Suppressor macrophage treated with lipopolysaccharide for 1 hour (primary cell): ENCODE measurements around the gene CADPS.
A peak's percentile ranks its signal among the peaks of the same experiment; 100 is the strongest.

Experiments used
- DNase-seq, 3 donors: peaks; one replicate each; pipeline ENCODE4 v3.0.0-alpha.2; 2020 to 2022

CADPS gene

GRCh38 chr3:62624185-62624584 is 251.0 kb downstream of the CADPS start:
- no peak for DNase-seq

- DNase-seq = peak; percentile 20 to 49 (median 41)
Measured at GRCh38 chr3:62622553-62623174, 252.6 kb downstream of the CADPS start.

- DNase-seq = no peak
Measured at GRCh38 chr3:62621925-62622324, 253.3 kb downstream of the CADPS start.

- no peak for DNase-seq
Measured at GRCh38 chr3:62621176-62621575, 254.0 kb downstream of the CADPS start.

- DNase-seq = no peak
Measured at GRCh38 chr3:62615258-62615849, 259.9 kb downstream of the CADPS start.

- DNase-seq = no peak
Measured at GRCh38 chr3:62614527-62614926, 260.7 kb downstream of the CADPS start.

GRCh38 chr3:62611541-62612240 is 263.5 kb downstream of the CADPS start:
- no peak for DNase-seq

- DNase-seq = no peak
Measured at GRCh38 chr3:62607287-62608029, 267.8 kb downstream of the CADPS start.

- DNase-seq = no peak
Measured at GRCh38 chr3:62605413-62606068, 269.7 kb downstream of the CADPS start.

- no peak for DNase-seq
Measured at GRCh38 chr3:62604751-62605351, 270.4 kb downstream of the CADPS start.

- DNase-seq = peak; percentile 3 to 34 (median 11)
Measured at GRCh38 chr3:62604298-62604697, 270.9 kb downstream of the CADPS start.

- DNase-seq = no peak
Measured at GRCh38 chr3:62602987-62603386, 272.2 kb downstream of the CADPS start.

GRCh38 chr3:62602129-62602770 is 273.0 kb downstream of the CADPS start:
- no peak for DNase-seq

- DNase-seq = no peak
Measured at GRCh38 chr3:62601238-62602070, 273.8 kb downstream of the CADPS start.

GRCh38 chr3:62600033-62600432 is 275.2 kb downstream of the CADPS start:
- no peak for DNase-seq

GRCh38 chr3:62597491-62597890 is 277.7 kb downstream of the CADPS start:
- DNase-seq = no peak

GRCh38 chr3:62592408-62592807 is 282.8 kb downstream of the CADPS start:
- no peak for DNase-seq

- DNase-seq = no peak
Measured at GRCh38 chr3:62589078-62589477, 286.1 kb downstream of the CADPS start.

GRCh38 chr3:62587579-62588031 is 287.6 kb downstream of the CADPS start:
- no peak for DNase-seq

GRCh38 chr3:62587169-62587568 is 288.0 kb downstream of the CADPS start:
- DNase-seq = no peak

- no peak for DNase-seq
Measured at GRCh38 chr3:62586356-62586755, 288.9 kb downstream of the CADPS start.
